ENCODE data around the gene BCDIN3D. TPM values are rescaled to one million over a fixed set of nuclear protein-coding genes. Genes with fewer than 3 reads are reported as not detected.

The BCDIN3D gene
- polyA plus RNA-seq, 1 donor (not counting 4 experiments of a cell fraction or from before 2014, with no cell fraction given): 3.7 TPM

DNA sequence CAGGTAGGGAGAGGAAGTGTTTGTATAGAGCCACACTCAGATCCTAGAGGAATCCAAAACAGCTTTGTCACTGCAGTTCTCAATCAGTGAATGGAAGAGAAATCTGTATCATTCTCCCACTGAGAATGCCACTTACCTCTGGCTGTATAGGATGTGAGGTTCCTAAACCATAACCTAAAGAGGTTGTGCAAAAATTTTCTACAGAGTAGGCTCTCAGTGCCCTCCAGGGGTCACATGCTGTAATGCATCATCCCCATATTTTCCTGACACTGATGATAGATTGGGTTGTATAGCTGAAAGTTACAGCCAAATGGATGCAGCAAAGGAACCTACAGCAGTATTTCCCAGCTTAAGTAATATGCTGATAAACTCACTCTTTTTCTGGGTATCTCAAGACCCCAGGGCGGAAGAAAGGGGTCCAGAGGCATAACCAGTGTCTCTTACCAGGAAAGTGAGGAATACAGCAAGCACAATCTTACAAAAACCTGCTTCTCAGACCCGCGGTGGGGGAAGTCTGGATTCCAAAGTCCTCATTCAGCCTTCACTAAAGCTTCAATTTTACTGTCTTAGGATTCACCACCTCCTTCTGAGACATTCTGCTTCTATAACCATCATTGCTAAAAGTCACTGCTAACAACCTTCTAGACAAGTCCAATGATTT lies 3.8 kb downstream of the BCDIN3D start:
- H3K9me3 ChIP-seq (ENCODE audit: control insufficient read depth, low read depth, low read length): no peaks in the 10 kb centered on the region
- FAIRE-seq (no peak), DNase-seq (ENCODE audit: low read depth, low spot score) (no peak)
- no peak overlapping the region for H3K9ac ChIP-seq (ENCODE audit: control insufficient read depth, extremely low read depth, insufficient read depth, low read length)
- no peaks in the 10 kb centered on the region for H3K9me1 ChIP-seq (ENCODE audit: control insufficient read depth, extremely low read depth, insufficient read depth, low read length)
- no peaks in the 10 kb centered on the region for H4K20me1 ChIP-seq (ENCODE audit: control insufficient read depth, extremely low read depth, insufficient read depth, low read length)
- peaks cover 14% of the 10 kb centered on the region for H3K4me1 ChIP-seq (ENCODE audit: control insufficient read depth, extremely low read depth, insufficient read depth, low read length)
- H3K4me3 ChIP-seq (ENCODE audit: control insufficient read depth in 2 of 3, extremely low read depth in 1 of 3, insufficient read depth in 2 of 3, low read depth in 1 of 3, low read length in 3 of 3): no peak overlapping the region
- no peak overlapping the region for H3K4me2 ChIP-seq (ENCODE audit: control insufficient read depth, extremely low read depth, insufficient read depth, low read depth, low read length)
- H3K27ac ChIP-seq (ENCODE audit: control insufficient read depth, insufficient read depth, low read length): no peak overlapping the region
- H2AFZ ChIP-seq (ENCODE audit: control insufficient read depth, low read length): no peak overlapping the region
- dilution Hi-C loops (cut with MboI; ENCODE audit: extremely low pct_ligation_motif_present, low sequenced_read_pairs): no loop called here
- H3K79me2 ChIP-seq (ENCODE audit: control insufficient read depth, insufficient read depth, low read length): peaks cover 7% of the 10 kb centered on the region
- TF ChIP-seq EZH2 (IDR thresholded peaks at IDR 0.05; ENCODE audit: low read length): no peak
- TF ChIP-seq, protein P1, sequence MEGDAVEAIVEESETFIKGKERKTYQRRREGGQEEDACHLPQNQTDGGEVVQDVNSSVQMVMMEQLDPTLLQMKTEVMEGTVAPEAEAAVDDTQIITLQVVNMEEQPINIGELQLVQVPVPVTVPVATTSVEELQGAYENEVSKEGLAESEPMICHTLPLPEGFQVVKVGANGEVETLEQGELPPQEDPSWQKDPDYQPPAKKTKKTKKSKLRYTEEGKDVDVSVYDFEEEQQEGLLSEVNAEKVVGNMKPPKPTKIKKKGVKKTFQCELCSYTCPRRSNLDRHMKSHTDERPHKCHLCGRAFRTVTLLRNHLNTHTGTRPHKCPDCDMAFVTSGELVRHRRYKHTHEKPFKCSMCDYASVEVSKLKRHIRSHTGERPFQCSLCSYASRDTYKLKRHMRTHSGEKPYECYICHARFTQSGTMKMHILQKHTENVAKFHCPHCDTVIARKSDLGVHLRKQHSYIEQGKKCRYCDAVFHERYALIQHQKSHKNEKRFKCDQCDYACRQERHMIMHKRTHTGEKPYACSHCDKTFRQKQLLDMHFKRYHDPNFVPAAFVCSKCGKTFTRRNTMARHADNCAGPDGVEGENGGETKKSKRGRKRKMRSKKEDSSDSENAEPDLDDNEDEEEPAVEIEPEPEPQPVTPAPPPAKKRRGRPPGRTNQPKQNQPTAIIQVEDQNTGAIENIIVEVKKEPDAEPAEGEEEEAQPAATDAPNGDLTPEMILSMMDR (optimal IDR thresholded peaks at IDR 0.05 in 1 of 3, IDR thresholded peaks at IDR 0.05 in 1 of 3, conservative IDR thresholded peaks at IDR 0.05 in 1 of 3; ENCODE audit: extremely low read depth in 1 of 3, insufficient read depth in 2 of 3, low read length in 3 of 3): peak; percentile 55 to 87 (median 72)
- no peaks in the 10 kb centered on the region for H3K36me3 ChIP-seq (ENCODE audit: control insufficient read depth in 2 of 2, extremely low read depth in 1 of 2, insufficient read depth in 2 of 2, low read length in 2 of 2)
- H3K27me3 ChIP-seq (ENCODE audit: control insufficient read depth, extremely low read depth, insufficient read depth, low read length): no peaks in the 10 kb centered on the region

DNA sequence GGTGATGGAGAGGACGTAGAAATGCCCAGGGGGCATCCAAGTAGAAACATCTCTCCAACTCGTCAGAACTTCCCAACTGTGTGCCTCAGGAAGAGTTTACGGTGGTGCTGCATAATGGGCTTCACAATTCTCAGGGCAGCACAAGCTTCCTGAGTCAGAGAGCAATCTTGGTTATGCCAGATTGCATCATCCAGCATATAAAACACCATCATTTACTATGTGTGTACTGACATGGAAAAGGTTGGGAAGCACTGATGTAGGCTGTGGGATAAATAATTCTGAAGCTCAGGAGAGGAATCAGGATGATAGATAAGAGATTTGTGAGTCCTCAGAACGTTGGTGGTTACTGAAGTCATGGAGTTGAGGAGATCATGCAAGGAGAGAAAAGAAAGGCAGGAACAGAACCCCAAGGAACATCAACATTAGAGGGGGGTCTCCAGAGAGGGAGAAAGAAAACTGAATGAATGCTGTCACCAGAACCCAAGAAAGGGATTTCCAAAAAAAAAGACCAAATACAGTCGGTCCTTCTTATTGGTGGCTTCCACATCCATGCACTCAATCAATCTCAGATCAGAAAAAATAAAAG lies 10.0 kb downstream of the BCDIN3D start:
- Histone ChIP-seq H3K9ac (ENCODE audit: control insufficient read depth, extremely low read depth, insufficient read depth, low read length) (no peak overlapping the region), H3K4me2 (ENCODE audit: control insufficient read depth, extremely low read depth, insufficient read depth, low read depth, low read length) (peak overlapping the region; percentile 30), H4K20me1 (ENCODE audit: control insufficient read depth, extremely low read depth, insufficient read depth, low read length) (no peaks in the 10 kb centered on the region), H3K79me2 (ENCODE audit: control insufficient read depth, insufficient read depth, low read length) (no peaks in the 10 kb centered on the region), H3K36me3 (ENCODE audit: control insufficient read depth in 2 of 2, extremely low read depth in 1 of 2, insufficient read depth in 2 of 2, low read length in 2 of 2) (no peaks in the 10 kb centered on the region), H3K27ac (ENCODE audit: control insufficient read depth, insufficient read depth, low read length) (peak overlapping the region; percentile 52), H3K4me3 (ENCODE audit: control insufficient read depth in 2 of 3, extremely low read depth in 1 of 3, insufficient read depth in 2 of 3, low read depth in 1 of 3, low read length in 3 of 3) (no peak overlapping the region), H3K9me1 (ENCODE audit: control insufficient read depth, extremely low read depth, insufficient read depth, low read length) (no peaks in the 10 kb centered on the region), H3K27me3 (ENCODE audit: control insufficient read depth, extremely low read depth, insufficient read depth, low read length) (no peaks in the 10 kb centered on the region), H3K4me1 (ENCODE audit: control insufficient read depth, extremely low read depth, insufficient read depth, low read length) (peaks cover 19% of the 10 kb centered on the region), H2AFZ (ENCODE audit: control insufficient read depth, low read length) (peak overlapping the region; percentile 23), H3K9me3 (ENCODE audit: control insufficient read depth, low read depth, low read length) (no peaks in the 10 kb centered on the region)
- DNase-seq (ENCODE audit: low read depth, low spot score) (no peak), FAIRE-seq (peak; percentile 79)
- TF ChIP-seq, protein P1 (optimal IDR thresholded peaks at IDR 0.05 in 1 of 3, IDR thresholded peaks at IDR 0.05 in 1 of 3, conservative IDR thresholded peaks at IDR 0.05 in 1 of 3; ENCODE audit: extremely low read depth in 1 of 3, insufficient read depth in 2 of 3, low read length in 3 of 3): no peak
- no peak for TF ChIP-seq EZH2 (IDR thresholded peaks at IDR 0.05; ENCODE audit: low read length)
- dilution Hi-C loops (cut with MboI; ENCODE audit: extremely low pct_ligation_motif_present, low sequenced_read_pairs): no loop called here

Measured in keratinocyte (primary cell).